ENCODE results near the gene SLC5A4.

DNA sequence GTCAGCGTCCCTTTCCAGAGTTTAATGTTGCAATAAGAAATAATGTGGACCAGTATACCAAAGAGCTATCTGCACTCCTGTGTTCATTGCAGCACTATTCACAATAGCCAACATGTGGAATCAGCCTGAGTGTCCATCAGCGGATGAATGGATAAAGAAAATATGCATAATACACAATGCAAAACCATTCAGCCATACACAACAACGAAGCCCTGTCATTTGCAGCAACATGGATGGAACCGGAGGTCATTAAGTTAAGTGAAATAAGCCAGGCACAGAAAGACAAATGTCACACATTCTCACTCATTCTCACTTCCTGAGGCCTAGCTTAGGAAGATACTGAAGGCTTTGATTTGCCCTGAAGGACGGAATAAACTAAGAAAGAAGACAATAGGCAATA is 22.1 kb downstream of the SLC5A4 start:
- TF ChIP-seq, protein P1, sequence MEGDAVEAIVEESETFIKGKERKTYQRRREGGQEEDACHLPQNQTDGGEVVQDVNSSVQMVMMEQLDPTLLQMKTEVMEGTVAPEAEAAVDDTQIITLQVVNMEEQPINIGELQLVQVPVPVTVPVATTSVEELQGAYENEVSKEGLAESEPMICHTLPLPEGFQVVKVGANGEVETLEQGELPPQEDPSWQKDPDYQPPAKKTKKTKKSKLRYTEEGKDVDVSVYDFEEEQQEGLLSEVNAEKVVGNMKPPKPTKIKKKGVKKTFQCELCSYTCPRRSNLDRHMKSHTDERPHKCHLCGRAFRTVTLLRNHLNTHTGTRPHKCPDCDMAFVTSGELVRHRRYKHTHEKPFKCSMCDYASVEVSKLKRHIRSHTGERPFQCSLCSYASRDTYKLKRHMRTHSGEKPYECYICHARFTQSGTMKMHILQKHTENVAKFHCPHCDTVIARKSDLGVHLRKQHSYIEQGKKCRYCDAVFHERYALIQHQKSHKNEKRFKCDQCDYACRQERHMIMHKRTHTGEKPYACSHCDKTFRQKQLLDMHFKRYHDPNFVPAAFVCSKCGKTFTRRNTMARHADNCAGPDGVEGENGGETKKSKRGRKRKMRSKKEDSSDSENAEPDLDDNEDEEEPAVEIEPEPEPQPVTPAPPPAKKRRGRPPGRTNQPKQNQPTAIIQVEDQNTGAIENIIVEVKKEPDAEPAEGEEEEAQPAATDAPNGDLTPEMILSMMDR (conservative IDR thresholded peaks at IDR 0.05), result no peak
- TF ChIP-seq EZH2 (IDR thresholded peaks at IDR 0.05; ENCODE audit: low read depth), result no peak
